Vagina (tissue), 2 donors: Measurements from ENCODE around the gene GIGYF2. TPM values are rescaled to one million over a fixed set of nuclear protein-coding genes. Genes with fewer than 3 reads are reported as not detected.

Experiments used
- DNase-seq, 2 donors: peaks; one replicate each; pipeline ENCODE4 v3.0.0-alpha.2; 2017; ENCODE audit errors: extremely low spot score in 2 of 2
- H3K27ac ChIP-seq: fragments of 200-600 bp; sonication (generic); one replicate; pipeline ENCODE4 v1.5.1; 2019
- H3K27me3 ChIP-seq: fragments of 200-600 bp; sonication (generic); one replicate; pipeline ENCODE4 v1.5.1; 2019
- H3K36me3 ChIP-seq, 2 donors: fragments of 200-600 bp; sonication (generic); one replicate each; pipeline ENCODE4 v1.5.1; 2017 to 2019
- H3K4me1 ChIP-seq: fragments of 200-600 bp; sonication (generic); one replicate; pipeline ENCODE4 v1.5.1; 2019
- H3K4me3 ChIP-seq, 2 donors: fragments of 200-600 bp; sonication (generic); 1 replicate in 1 of 2; 2 replicates in 1 of 2; pipeline ENCODE4 v1.5.1; 2016 to 2019
- H3K9me3 ChIP-seq: fragments of 200-600 bp; sonication (generic); one replicate; pipeline ENCODE4 v1.5.1; 2019
- CTCF ChIP-seq, 3 experiments: fragments of 450-650 bp in 2 of 3; fragments of 200-600 bp in 1 of 3; sonication (generic) in 1 of 3; IDR thresholded peaks; one replicate each; pipeline ENCODE4 v1.5.1; 2017 to 2019; ENCODE audit warnings: antibody characterized with exemption in 3 of 3, mild to moderate bottlenecking in 2 of 3, moderate library complexity in 2 of 3
- POLR2A ChIP-seq, 2 donors: fragments of 450-650 bp; IDR thresholded peaks; one replicate each; pipeline ENCODE4 v1.6.1; 2017; ENCODE audit warnings: antibody characterized with exemption in 2 of 2, mild to moderate bottlenecking in 2 of 2, moderate library complexity in 2 of 2
- POLR2AphosphoS5 ChIP-seq, 2 donors: sonication (generic); formaldehyde crosslinking; IDR thresholded peaks; one replicate each; pipeline ENCODE4 v1.9.0; 2017; ENCODE audit warnings: antibody characterized with exemption in 2 of 2, mild to moderate bottlenecking in 2 of 2, low read depth in 1 of 2; ENCODE audit not compliant: insufficient read depth in 1 of 2
- intact Hi-C: fragments of 100-400 bp; cut with DNase I; formaldehyde crosslinking; loops from one replicate; pipeline ENCODE4 v1.15.1; 2023
- total RNA-seq: library from RNA; depleted of rRNA; stranded (reverse); fragments of >200 nt; gene quantifications from one replicate; pipeline ENCODE4 v1.2.3, GENCODE V29; 2016

Gene GIGYF2
- total RNA-seq, 1 donor from 2014 or later, result 69.0 TPM

GRCh38 chr2:232770207-232770606 is 73.1 kb downstream of the GIGYF2 start:
- H3K36me3 ChIP-seq, result peaks cover 0 to 7% of the 10 kb centered on the region in 2 donors

GRCh38 chr2:232771870-232772269 is 74.7 kb downstream of the GIGYF2 start:
- Histone ChIP-seq H3K4me3 (no peak overlapping the region), H3K4me1 (no peaks in the 10 kb centered on the region), H3K27ac (no peak overlapping the region), H3K27me3 (no peaks in the 10 kb centered on the region), H3K36me3 (peaks cover 0 to 7% of the 10 kb centered on the region in 2 donors), H3K9me3 (no peaks in the 10 kb centered on the region)
- no peak for DNase-seq
- intact Hi-C loops, result no loop called here
- TF ChIP-seq CTCF (IDR thresholded peaks at IDR 0.05) (no peak), POLR2A (IDR thresholded peaks at IDR 0.05) (no peak), POLR2AphosphoS5 (IDR thresholded peaks at IDR 0.05; ENCODE audit: insufficient read depth in 1 of 2, low read depth in 1 of 2) (no peak)

More at GRCh38 chr2:232770207-232770606, 73.1 kb downstream of the GIGYF2 start:
- Histone ChIP-seq H3K4me1 (no peaks in the 10 kb centered on the region), H3K27me3 (no peaks in the 10 kb centered on the region), H3K4me3 (no peak overlapping the region), H3K9me3 (no peaks in the 10 kb centered on the region), H3K27ac (no peak overlapping the region)
- no peak for TF ChIP-seq POLR2AphosphoS5 (IDR thresholded peaks at IDR 0.05; ENCODE audit: insufficient read depth in 1 of 2, low read depth in 1 of 2)
- no peak for TF ChIP-seq CTCF (IDR thresholded peaks at IDR 0.05)
- no peak for TF ChIP-seq POLR2A (IDR thresholded peaks at IDR 0.05)
- no peak for DNase-seq
- intact Hi-C loops, result no loop called here

- Histone ChIP-seq H3K36me3 (peaks cover 0 to 7% of the 10 kb centered on the region in 2 donors), H3K27ac (no peak overlapping the region), H3K4me1 (no peaks in the 10 kb centered on the region), H3K9me3 (no peaks in the 10 kb centered on the region), H3K27me3 (no peaks in the 10 kb centered on the region), H3K4me3 (no peak overlapping the region)
- intact Hi-C loops, result no loop called here
- TF ChIP-seq CTCF (IDR thresholded peaks at IDR 0.05) (no peak), POLR2A (IDR thresholded peaks at IDR 0.05) (no peak), POLR2AphosphoS5 (IDR thresholded peaks at IDR 0.05; ENCODE audit: insufficient read depth in 1 of 2, low read depth in 1 of 2) (no peak)
- DNase-seq, result no peak
These were observed 75.4 kb downstream of the GIGYF2 start for GRCh38 chr2:232772531-232772930.

- Histone ChIP-seq H3K36me3 (peaks cover 0 to 7% of the 10 kb centered on the region in 2 donors), H3K4me3 (no peak overlapping the region), H3K27me3 (no peaks in the 10 kb centered on the region), H3K27ac (no peak overlapping the region), H3K4me1 (no peaks in the 10 kb centered on the region), H3K9me3 (no peaks in the 10 kb centered on the region)
- TF ChIP-seq POLR2AphosphoS5 (IDR thresholded peaks at IDR 0.05; ENCODE audit: insufficient read depth in 1 of 2, low read depth in 1 of 2) (no peak), POLR2A (IDR thresholded peaks at IDR 0.05) (no peak), CTCF (IDR thresholded peaks at IDR 0.05) (no peak)
- intact Hi-C loops, result no loop called here
- no peak for DNase-seq
These were observed 76.7 kb downstream of the GIGYF2 start for GRCh38 chr2:232773815-232774214.

GRCh38 chr2:232776435-232776834 is 79.3 kb downstream of the GIGYF2 start, which contains the start of gene KCNJ13:
KCNJ13 (minus strand) TSS chr2:232776565; CDS start chr2:232771362, 5,203 bp downstream.
- H3K4me3 ChIP-seq, result no peak within 1 kb of the TSS
- intact Hi-C loops, result no loop called here
- H3K36me3 ChIP-seq, result no peaks in the 10 kb centered on the region
- H3K27me3 ChIP-seq, result no peaks in the 10 kb centered on the region
- TF ChIP-seq CTCF (IDR thresholded peaks at IDR 0.05), result no peak
- no peak for TF ChIP-seq POLR2A (IDR thresholded peaks at IDR 0.05)
- no peak for TF ChIP-seq POLR2AphosphoS5 (IDR thresholded peaks at IDR 0.05; ENCODE audit: insufficient read depth in 1 of 2, low read depth in 1 of 2)
- no peaks in the 10 kb centered on the region for H3K9me3 ChIP-seq
- no peaks in the 10 kb centered on the region for H3K4me1 ChIP-seq
- DNase-seq, result no peak
- no peak within 1 kb of the TSS for H3K27ac ChIP-seq
